Fibroblast of pulmonary artery (primary cell): ENCODE results near the gene CDH24.

Experiments used
- DNase-seq: peaks from one replicate; pipeline ENCODE4 v3.0.0-alpha.2; 2010; ENCODE audit warnings: low read depth
- H3K4me3 ChIP-seq: replicated peaks from 2 replicates; pipeline ENCODE4 v1.5.1; 2011; ENCODE audit warnings: low read depth, mild to moderate bottlenecking, control low read depth, low read length, moderate library complexity
- CTCF ChIP-seq: IDR thresholded peaks from 2 replicates; pipeline ENCODE4 v1.5.1; 2011; ENCODE audit warnings: mild to moderate bottlenecking, control low read depth, low read length, inconsistent platforms; ENCODE audit errors: missing control alignments

CDH24 gene

GRCh38 chr14:23102801-23103200 lies 45.5 kb upstream of the CDH24 start:
- H3K4me3 ChIP-seq: no peak overlapping the region
- TF ChIP-seq CTCF: no peak
- no peak for DNase-seq

- no peak for DNase-seq
- no peak overlapping the region for H3K4me3 ChIP-seq
- no peak for TF ChIP-seq CTCF
These were observed 44.8 kb upstream of the CDH24 start for GRCh38 chr14:23101986-23102625.

GRCh38 chr14:23101213-23101970 lies 44.1 kb upstream of the CDH24 start:
- TF ChIP-seq CTCF: no peak
- DNase-seq: no peak
- no peak overlapping the region for H3K4me3 ChIP-seq

- H3K4me3 ChIP-seq: no peak overlapping the region
- TF ChIP-seq CTCF: no peak
- DNase-seq: no peak
These were observed 42.0 kb upstream of the CDH24 start for GRCh38 chr14:23099212-23099861.

- no peak overlapping the region for H3K4me3 ChIP-seq
- no peak for DNase-seq
- no peak for TF ChIP-seq CTCF
These were observed 40.5 kb upstream of the CDH24 start for GRCh38 chr14:23097786-23098185.

- DNase-seq: peak; percentile 100
- peak within 1 kb of the TSS; percentile 70 for H3K4me3 ChIP-seq
- no peak for TF ChIP-seq CTCF
These were observed 38.1 kb upstream of the CDH24 start, which contains the start of gene C14orf119 for GRCh38 chr14:23095196-23096108. Gene C14orf119, plus strand, starts transcription at chr14:23095505. Its CDS starts 2,154 bp downstream, at chr14:23097659.
